ENCODE data around the gene GEMIN4.

GEMIN4 gene

DNA sequence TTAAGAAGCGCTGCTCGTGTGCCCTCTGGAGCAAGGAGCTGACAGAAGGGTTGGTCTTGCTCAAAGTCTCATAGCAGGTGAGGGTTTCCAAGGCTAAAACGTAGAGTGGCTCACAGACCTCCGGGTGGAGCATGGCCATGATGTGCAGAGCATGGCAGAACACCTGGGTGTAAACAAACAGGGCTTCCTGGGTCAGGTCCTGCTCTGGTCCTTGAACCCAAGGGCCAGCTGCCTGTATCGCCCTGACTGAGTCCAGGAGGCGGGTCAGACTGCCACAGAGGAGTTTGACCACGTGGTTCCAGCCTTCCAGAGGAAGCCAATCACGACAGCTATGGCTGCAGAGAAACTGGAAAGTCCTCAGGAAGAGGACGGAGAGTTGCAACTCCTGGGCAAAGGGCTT lies 7.1 kb downstream of the GEMIN4 start:
- DNase-seq (ENCODE audit: low read depth in 1 of 2, low spot score in 1 of 2) = no peak

- no peak for DNase-seq (ENCODE audit: low read depth in 1 of 2, low spot score in 1 of 2)
Observed at GRCh38 chr17:743139-743538, 8.9 kb downstream of the GEMIN4 start.

DNA sequence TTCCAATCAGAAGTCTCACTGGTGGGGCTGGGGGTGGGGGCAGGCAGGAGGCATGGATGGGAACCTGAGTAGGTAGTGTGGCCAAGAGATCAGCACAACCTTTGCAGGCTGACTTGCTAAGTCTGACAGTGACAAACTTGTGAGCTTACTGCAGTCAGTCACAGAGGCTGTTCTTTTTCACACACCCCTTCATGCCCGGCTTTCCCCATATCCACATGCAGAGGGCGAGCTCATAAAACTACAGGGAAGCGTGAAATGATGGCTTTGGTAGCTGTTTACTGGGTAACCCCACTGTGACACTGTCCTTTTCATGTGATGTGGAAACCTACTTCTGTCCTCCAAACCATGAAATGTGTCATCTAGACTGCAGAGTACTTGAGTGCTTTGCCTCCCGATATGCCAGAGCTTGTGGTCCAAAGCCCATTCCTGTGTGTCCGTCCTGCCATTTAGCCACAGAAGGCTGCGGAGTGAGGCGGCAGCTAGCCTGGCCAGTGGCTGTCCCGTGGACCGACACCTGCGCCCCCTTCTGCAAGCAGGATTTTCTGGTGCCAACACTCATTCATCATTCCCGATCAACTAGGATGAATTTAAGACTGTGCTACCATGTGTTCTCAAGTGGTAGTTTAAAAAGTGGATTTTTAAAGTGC lies 9.8 kb downstream of the GEMIN4 start:
- DNase-seq (ENCODE audit: low read depth in 1 of 2, low spot score in 1 of 2) = no peak

- no peak for DNase-seq (ENCODE audit: low read depth in 1 of 2, low spot score in 1 of 2)
Observed at GRCh38 chr17:740240-741017, 11.6 kb downstream of the GEMIN4 start.

GRCh38 chr17:737561-738113 lies 14.4 kb downstream of the GEMIN4 start:
- no peak for DNase-seq (ENCODE audit: low read depth in 1 of 2, low spot score in 1 of 2)

- no peak for DNase-seq (ENCODE audit: low read depth in 1 of 2, low spot score in 1 of 2)
Observed at GRCh38 chr17:733743-734142, 18.3 kb downstream of the GEMIN4 start.

DNA sequence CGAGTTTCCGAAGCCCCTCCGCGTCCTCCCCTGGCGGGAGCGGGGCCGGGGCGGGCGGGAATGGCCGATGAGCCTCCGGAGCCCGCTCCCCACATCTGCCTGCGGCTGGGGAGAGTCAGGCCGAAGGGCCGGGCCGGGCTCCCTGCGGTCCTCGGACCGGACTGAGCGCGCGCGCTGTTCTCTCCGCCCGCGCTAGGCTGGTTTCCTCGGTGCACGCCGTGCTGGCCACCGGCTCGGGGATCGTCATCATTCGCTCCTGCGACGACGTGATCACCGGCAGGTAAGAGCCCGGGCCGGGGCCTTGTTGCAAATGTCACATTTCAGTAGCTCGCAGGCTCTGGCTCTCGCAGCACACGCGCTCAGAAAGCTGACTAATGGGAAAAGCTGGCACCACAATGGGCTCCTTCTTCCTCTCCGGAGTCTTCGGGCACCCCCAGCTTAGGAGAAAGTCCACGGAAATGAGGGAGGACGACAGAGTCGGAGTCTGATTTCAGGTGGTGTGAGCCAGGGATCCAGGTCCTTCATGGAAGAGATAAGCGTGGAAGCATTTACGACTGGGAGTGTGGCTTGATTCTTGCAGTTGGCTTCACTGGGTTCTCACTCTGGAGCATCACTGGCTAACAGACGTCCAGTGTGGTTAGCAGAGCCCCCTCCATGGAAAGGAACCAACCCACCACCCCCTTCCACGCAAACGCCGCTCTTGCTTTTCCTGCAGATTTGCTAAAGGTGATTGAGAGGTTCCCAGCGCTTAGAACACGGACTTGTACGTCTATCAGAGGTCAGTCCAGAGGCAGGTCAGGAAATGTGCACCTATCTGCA lies 19.0 kb downstream of the GEMIN4 start:
- DNase-seq (ENCODE audit: low read depth in 1 of 2, low spot score in 1 of 2) = no peak

GRCh38 chr17:732067-732901 lies 19.8 kb downstream of the GEMIN4 start, which contains the start of gene TLCD3A:
TSS of gene TLCD3A (plus strand) at chr17:732596. CDS start at chr17:732648, 52 bp downstream.
- DNase-seq (ENCODE audit: low read depth in 1 of 2, low spot score in 1 of 2) = peak in 1 of 2 donors; percentile 25

DNA sequence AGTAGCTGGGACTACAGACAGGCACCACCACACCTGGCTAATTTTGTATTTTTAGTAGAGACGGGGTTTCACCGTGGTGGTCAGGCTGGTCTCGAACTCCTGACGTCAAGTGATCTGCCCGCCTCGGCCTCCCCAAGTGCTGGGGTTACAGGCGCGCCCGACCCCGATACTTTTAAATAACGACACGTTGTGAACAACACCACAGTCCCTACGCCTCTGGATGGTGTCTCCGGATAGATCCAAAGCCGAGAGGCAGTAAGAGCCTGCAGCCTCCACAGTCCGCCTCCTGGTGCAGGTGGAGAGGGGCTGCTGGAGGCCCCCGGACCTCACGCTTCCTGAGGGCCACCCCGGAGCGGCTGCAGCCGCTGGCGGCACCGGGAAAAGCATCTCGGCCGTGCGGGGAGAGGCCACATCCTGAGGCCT lies 20.4 kb downstream of the GEMIN4 start:
- DNase-seq (ENCODE audit: low read depth in 1 of 2, low spot score in 1 of 2) = no peak

GRCh38 chr17:728911-729310 lies 23.2 kb downstream of the GEMIN4 start:
- DNase-seq (ENCODE audit: low read depth in 1 of 2, low spot score in 1 of 2) = no peak

DNA sequence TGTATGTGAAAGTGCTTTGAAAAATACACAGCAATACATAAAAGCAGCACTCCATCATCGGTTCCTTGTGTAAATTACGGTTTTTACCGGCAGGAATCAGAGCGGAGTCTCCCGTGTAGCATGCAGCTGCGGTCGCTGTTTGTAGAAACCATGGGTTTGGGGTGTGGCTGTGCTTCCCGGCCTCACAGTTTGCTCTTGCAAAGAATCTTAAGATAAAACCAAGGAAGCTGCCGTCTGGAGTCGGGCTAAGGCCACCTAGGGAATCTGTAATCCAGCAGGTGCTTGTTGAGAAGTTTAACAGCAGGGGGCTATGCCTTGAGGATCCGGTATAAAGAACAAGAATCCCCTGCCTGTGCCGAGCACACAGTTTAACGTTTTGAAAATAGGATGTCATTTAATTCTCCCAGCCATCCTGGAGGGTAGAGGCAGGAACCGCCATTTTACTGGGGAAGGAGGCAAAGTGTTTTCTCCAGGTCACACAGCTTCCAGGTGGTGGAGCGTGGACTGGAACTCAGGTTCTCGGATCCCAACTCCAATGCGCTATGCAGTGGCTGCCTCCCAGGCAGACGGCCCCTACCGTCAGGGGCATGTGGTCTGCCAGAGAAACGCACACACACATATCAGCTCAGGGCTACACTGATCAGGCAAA lies 25.7 kb downstream of the GEMIN4 start:
- DNase-seq (ENCODE audit: low read depth in 1 of 2, low spot score in 1 of 2) = no peak

DNA sequence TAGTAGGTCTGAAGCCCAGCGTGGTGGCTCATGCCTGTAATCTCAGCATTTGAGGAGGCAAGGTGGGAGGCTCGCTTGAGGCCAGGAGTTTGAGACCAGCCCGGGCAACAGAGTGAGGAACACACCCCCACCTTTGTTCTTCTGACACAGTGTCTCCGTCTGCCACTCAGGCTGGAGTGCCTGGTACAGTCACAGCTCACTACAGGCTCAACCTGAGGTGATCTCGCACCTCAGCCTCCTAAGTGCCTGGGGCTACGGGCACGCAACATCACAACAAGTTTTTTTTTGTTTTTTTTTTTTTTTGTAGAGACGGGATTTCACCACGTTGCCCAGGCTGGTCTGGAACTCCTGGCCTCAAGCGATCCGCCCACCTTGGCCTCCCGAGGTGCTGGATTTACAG lies 26.3 kb downstream of the GEMIN4 start:
- DNase-seq (ENCODE audit: low read depth in 1 of 2, low spot score in 1 of 2) = no peak

GRCh38 chr17:725084-725483 lies 27.0 kb downstream of the GEMIN4 start:
- DNase-seq (ENCODE audit: low read depth in 1 of 2, low spot score in 1 of 2) = no peak

DNA sequence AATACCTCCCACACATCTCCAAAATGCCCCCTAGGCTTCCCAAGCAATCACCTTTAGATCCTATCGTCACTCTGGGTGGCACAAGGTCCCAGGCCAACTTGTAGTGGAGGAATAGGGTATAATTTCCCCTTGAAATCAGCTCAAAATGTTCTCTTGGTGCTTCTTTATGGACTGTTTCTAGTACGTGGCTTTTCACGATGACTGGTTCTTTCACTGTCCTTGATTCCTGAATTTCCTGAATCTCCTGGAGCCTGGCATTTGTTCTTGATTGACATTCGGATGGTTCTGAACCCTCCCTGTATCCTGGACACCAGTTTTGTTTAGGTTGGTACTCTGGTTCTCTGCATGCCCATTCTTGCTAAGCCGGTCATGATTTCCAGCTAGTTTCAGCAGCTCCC lies 30.5 kb downstream of the GEMIN4 start:
- DNase-seq (ENCODE audit: low read depth in 1 of 2, low spot score in 1 of 2) = no peak

DNA sequence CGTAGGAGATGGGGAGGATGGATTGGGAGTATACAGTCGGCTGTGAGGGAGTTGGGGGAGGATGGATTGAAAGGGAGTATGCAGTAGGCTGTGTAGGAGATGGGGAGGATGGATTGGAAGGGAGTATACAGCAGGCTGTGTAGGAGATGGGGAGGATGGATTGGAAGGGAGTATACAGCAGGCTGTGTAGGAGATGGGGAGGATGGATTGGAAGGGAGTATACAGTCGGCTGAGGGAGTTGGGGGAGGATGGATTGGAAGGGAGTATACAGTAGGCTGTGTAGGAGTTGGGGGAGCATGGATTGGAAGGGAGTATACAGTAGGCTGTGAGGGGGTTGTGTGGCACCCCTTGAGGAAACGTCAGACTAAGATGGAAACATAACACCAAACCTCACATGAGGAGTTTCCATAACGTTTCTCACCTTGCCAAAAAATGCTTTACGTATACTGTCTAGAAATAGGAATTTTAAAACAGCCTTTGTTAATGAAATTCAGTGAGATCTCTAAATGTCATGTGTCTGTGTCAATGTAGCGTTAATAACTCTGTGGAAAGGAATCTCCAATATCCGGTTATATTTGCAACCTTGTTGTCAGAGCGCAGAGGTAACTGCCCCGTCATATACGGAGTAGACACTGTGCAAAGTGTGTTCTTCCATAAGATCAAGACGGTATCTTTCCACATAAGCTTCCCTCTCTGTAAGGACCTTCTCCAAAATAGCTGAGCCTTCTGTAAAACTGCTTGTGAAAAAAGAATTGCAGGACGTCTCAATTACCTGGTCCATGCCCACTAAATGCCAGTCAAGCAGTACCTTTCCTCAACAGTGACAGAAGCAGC lies 31.1 kb downstream of the GEMIN4 start:
- DNase-seq (ENCODE audit: low read depth in 1 of 2, low spot score in 1 of 2) = no peak

DNA sequence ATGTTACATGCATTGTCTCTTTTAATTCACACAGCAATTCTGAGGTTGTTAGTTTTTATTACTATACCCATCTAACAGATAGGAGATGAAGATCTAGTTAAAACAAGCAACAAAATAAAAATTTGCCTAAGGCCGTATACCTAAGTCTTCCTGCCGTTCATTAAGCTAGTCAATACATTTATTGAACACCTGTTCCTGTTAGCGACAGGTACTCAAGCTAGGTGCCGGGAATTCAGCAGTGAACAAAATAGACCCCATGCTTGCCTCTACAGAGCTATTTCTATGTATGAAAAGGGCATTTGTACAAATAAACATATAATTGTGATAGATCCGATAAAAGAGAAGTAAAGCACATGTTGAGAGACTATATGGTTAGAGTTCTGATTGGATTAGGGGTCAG lies 34.0 kb downstream of the GEMIN4 start:
- DNase-seq (ENCODE audit: low read depth in 1 of 2, low spot score in 1 of 2) = no peak

GRCh38 chr17:708132-708531 lies 43.9 kb downstream of the GEMIN4 start:
- no peak for DNase-seq (ENCODE audit: low read depth in 1 of 2, low spot score in 1 of 2)

DNA sequence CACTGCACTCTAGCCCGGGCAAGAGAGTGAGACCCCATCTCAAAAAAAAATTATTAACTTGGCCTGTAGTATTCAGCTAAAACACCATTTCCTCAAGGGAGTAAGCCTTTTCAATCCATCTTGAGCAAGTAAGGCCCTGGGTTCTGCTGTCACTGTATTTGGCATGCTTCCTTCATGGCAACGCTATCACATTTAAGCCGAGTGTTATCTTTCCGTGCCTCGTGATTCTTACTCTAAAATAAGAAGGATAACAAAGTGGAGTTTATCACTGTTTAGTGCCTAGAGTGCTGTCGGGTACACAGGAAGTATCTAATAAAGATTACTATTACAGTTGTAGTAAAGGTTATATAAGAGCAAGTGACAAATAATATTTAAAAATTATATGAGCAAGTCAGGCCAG lies 46.2 kb downstream of the GEMIN4 start:
- DNase-seq (ENCODE audit: low read depth in 1 of 2, low spot score in 1 of 2) = no peak

DNA sequence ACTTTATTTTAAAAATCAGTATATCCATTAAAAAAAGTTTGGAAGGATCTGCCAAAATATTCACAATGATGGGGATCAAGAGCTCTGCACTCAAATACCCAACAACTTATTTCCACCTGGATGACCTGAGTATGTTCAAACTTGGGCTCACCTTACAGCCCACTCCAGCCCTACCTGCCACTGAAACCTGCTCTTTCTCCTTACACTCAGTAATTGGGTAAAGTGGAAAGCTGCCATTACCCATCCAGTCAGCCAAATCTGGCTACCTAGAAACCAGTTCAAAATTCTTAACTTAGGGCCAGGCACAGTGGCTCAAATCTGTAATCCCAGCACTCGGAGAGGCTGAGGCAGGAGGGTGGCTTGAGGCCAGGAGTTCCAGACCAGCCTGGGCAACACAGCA lies 47.1 kb downstream of the GEMIN4 start:
- DNase-seq (ENCODE audit: low read depth in 1 of 2, low spot score in 1 of 2) = no peak
